HG02571 (cell line): ENCODE results near the gene FNIP2.
"Not testable (repeated sequence)": the region's sequence is repeated elsewhere in the genome, so short reads cannot be mapped to it uniquely, and the experiment has no call there.

Experiments
- ATAC-seq: cut with Tn5 transposase; IDR thresholded peaks from one replicate; pipeline ENCODE4 v1.9.1; 2021; ENCODE audit warnings: mild to moderate bottlenecking, moderate library complexity; ENCODE audit not compliant: unreplicated experiment

The FNIP2 gene

GRCh38 chr4:158903079-158903456 lies 134.2 kb downstream of the FNIP2 start:
- ATAC-seq = no peak

GRCh38 chr4:158903472-158904043 lies 134.7 kb downstream of the FNIP2 start:
- ATAC-seq = no peak

- ATAC-seq = no peak
Measured at GRCh38 chr4:158904815-158905214, 136.0 kb downstream of the FNIP2 start.

GRCh38 chr4:158906073-158906472 lies 137.2 kb downstream of the FNIP2 start:
- ATAC-seq = no peak

GRCh38 chr4:158912390-158912789 lies 143.6 kb downstream of the FNIP2 start:
- ATAC-seq = no peak

- no peak for ATAC-seq
Measured at GRCh38 chr4:158912806-158913205, 144.0 kb downstream of the FNIP2 start.

GRCh38 chr4:158913766-158914165 lies 144.9 kb downstream of the FNIP2 start:
- no peak for ATAC-seq

GRCh38 chr4:158914218-158914617 lies 145.4 kb downstream of the FNIP2 start:
- ATAC-seq = no peak

GRCh38 chr4:158915683-158916241 lies 146.9 kb downstream of the FNIP2 start:
- no peak for ATAC-seq

- ATAC-seq = not testable (repeated sequence)
Measured at GRCh38 chr4:158920452-158920996, 151.7 kb downstream of the FNIP2 start.

- not testable (repeated sequence) for ATAC-seq
Measured at GRCh38 chr4:158927774-158928173, 158.9 kb downstream of the FNIP2 start.

- no peak for ATAC-seq
Measured at GRCh38 chr4:158929939-158930638, 161.3 kb downstream of the FNIP2 start.

- ATAC-seq = no peak
Measured at GRCh38 chr4:158930639-158930972, 161.8 kb downstream of the FNIP2 start.

- no peak for ATAC-seq
Measured at GRCh38 chr4:158933236-158933635, 164.4 kb downstream of the FNIP2 start.

GRCh38 chr4:158934996-158935669 lies 166.3 kb downstream of the FNIP2 start:
- no peak for ATAC-seq

- no peak for ATAC-seq
Measured at GRCh38 chr4:158936238-158936637, 167.4 kb downstream of the FNIP2 start.

- ATAC-seq = no peak
Measured at GRCh38 chr4:158938220-158939044, 169.6 kb downstream of the FNIP2 start.

- ATAC-seq = no peak
Measured at GRCh38 chr4:158940271-158940670, 171.4 kb downstream of the FNIP2 start.

GRCh38 chr4:158941321-158941720 lies 172.5 kb downstream of the FNIP2 start:
- no peak for ATAC-seq

- no peak for ATAC-seq
Measured at GRCh38 chr4:158941895-158942294, 173.1 kb downstream of the FNIP2 start.
